ENCODE results near the gene NEK9. TPM values are rescaled to one million over a fixed set of nuclear protein-coding genes. Genes with fewer than 3 reads are reported as not detected.
A peak's percentile ranks its signal among the peaks of the same experiment; 100 is the strongest.

The NEK9 gene
- total and polyA plus RNA-seq, 8 donors: 12.5 to 225 (median 30.4) TPM

GRCh38 chr14:75088153-75088552 is 38.7 kb downstream of the NEK9 start:
- Histone ChIP-seq H3K4me1 (no peaks in the 10 kb centered on the region), H3K4me3 (no peak overlapping the region), H3K27ac (no peak overlapping the region), H3K27me3 (no peaks in the 10 kb centered on the region), H3K36me3 (peaks cover 46 to 100% (median 100%) of the 10 kb centered on the region in 4 donors), H3K9me3 (no peaks in the 10 kb centered on the region)
- TF ChIP-seq EP300 (IDR thresholded peaks at IDR 0.05) (no peak), POLR2A (IDR thresholded peaks at IDR 0.05) (no peak), POLR2AphosphoS5 (IDR thresholded peaks at IDR 0.05) (no peak), CTCF (IDR thresholded peaks at IDR 0.05) (no peak)
- intact Hi-C loops (cut with DNase I; ENCODE audit: low total_unique reads): loop anchor here (10.0 kb wide), 1 partner anchor 173 kb away; no protein-coding TSS in a partner anchor
- no peak for DNase-seq
- WGBS, 5 donors: 61 to 85% (median 78%) methylated on average over 2 of the region's 2 CpGs

GRCh38 chr14:75084513-75084912 is 42.3 kb downstream of the NEK9 start:
- H3K27me3 ChIP-seq: no peaks in the 10 kb centered on the region

GRCh38 chr14:75083271-75083670 is 43.6 kb downstream of the NEK9 start:
- Histone ChIP-seq H3K36me3 (peaks cover 36 to 68% (median 64%) of the 10 kb centered on the region in 4 donors), H3K4me3 (no peak overlapping the region), H3K9me3 (no peaks in the 10 kb centered on the region), H3K27me3 (no peaks in the 10 kb centered on the region), H3K4me1 (peaks cover 0 to 14% (median 8%) of the 10 kb centered on the region in 4 donors), H3K27ac (no peak overlapping the region)
- no peak for TF ChIP-seq POLR2A (IDR thresholded peaks at IDR 0.05)
- no peak for TF ChIP-seq POLR2AphosphoS5 (IDR thresholded peaks at IDR 0.05)
- TF ChIP-seq EP300 (IDR thresholded peaks at IDR 0.05): no peak
- TF ChIP-seq CTCF (IDR thresholded peaks at IDR 0.05): no peak
- 68 to 85% (median 81%) methylated on average over 1 of the region's 1 CpG for WGBS, 5 donors
- intact Hi-C loops (cut with DNase I; ENCODE audit: low total_unique reads): loop anchor here (10.0 kb wide), 1 partner anchor 168 kb away; no protein-coding TSS in a partner anchor
- DNase-seq: no peak

More at GRCh38 chr14:75084513-75084912, 42.3 kb downstream of the NEK9 start:
- no peaks in the 10 kb centered on the region for H3K9me3 ChIP-seq
- 35 to 54% (median 38%) methylated on average over 5 of the region's 5 CpGs for WGBS, 5 donors
- intact Hi-C loops (cut with DNase I; ENCODE audit: low total_unique reads): loop anchor here (10.0 kb wide), 1 partner anchor 170 kb away; no protein-coding TSS in a partner anchor
- peaks cover 39 to 80% (median 76%) of the 10 kb centered on the region in 4 donors for H3K36me3 ChIP-seq
- H3K4me1 ChIP-seq: peaks cover 0 to 14% (median 8%) of the 10 kb centered on the region in 4 donors
- no peak overlapping the region for H3K27ac ChIP-seq
- no peak overlapping the region for H3K4me3 ChIP-seq
- DNase-seq: peak in 1 of 2 donors; percentile 37
- no peak for TF ChIP-seq POLR2AphosphoS5 (IDR thresholded peaks at IDR 0.05)
- no peak for TF ChIP-seq EP300 (IDR thresholded peaks at IDR 0.05)
- no peak for TF ChIP-seq POLR2A (IDR thresholded peaks at IDR 0.05)
- peak in 1 of 7 experiments; percentile 12 for TF ChIP-seq CTCF (IDR thresholded peaks at IDR 0.05)

- intact Hi-C loops (cut with DNase I; ENCODE audit: low total_unique reads): loop anchor here (10.0 kb wide), 1 partner anchor 167 kb away; no protein-coding TSS in a partner anchor
- peaks cover 0 to 14% (median 8%) of the 10 kb centered on the region in 4 donors for H3K4me1 ChIP-seq
- peak in 1 of 2 donors; percentile 34 for DNase-seq
- H3K27ac ChIP-seq: peak overlapping the region in 2 of 5 donors; percentile 28 to 67
- peaks cover 21 to 53% (median 52%) of the 10 kb centered on the region in 4 donors for H3K36me3 ChIP-seq
- no peaks in the 10 kb centered on the region for H3K27me3 ChIP-seq
- H3K4me3 ChIP-seq: no peak overlapping the region
- 44 to 65% (median 63%) methylated on average over 2 of the region's 2 CpGs for WGBS, 5 donors
- no peak for TF ChIP-seq POLR2A (IDR thresholded peaks at IDR 0.05)
- TF ChIP-seq POLR2AphosphoS5 (IDR thresholded peaks at IDR 0.05): no peak
- TF ChIP-seq CTCF (IDR thresholded peaks at IDR 0.05): no peak
- no peak for TF ChIP-seq EP300 (IDR thresholded peaks at IDR 0.05)
- no peaks in the 10 kb centered on the region for H3K9me3 ChIP-seq
Measured at GRCh38 chr14:75081660-75082229, 45.1 kb downstream of the NEK9 start.
